Trophoblast cell (in vitro differentiated cells and primary cell): ENCODE measurements around the gene ZNF629.

Experiments used
- DNase-seq, 2 donors: peaks; one replicate each; pipeline ENCODE4 v3.0.0-alpha.2; 2016
- H2AFZ ChIP-seq: 2 replicates; pipeline ENCODE4 v1.6.1; 2013; ENCODE audit warnings: low read length, moderate library complexity, mild to moderate bottlenecking; ENCODE audit not compliant: insufficient read depth, poor library complexity
- H2AK5ac ChIP-seq: 2 replicates; pipeline ENCODE4 v1.6.1; 2013; ENCODE audit warnings: mild to moderate bottlenecking, low read length
- H2BK120ac ChIP-seq: 2 replicates; pipeline ENCODE4 v1.6.1; 2013; ENCODE audit warnings: low read length, mild to moderate bottlenecking, moderate library complexity; ENCODE audit not compliant: insufficient read depth, poor library complexity
- H2BK12ac ChIP-seq: 2 replicates; pipeline ENCODE4 v1.6.1; 2013; ENCODE audit warnings: mild to moderate bottlenecking, low read length, moderate library complexity
- H2BK5ac ChIP-seq: 2 replicates; pipeline ENCODE4 v1.6.1; 2013; ENCODE audit warnings: low read length, low read depth, moderate library complexity, mild to moderate bottlenecking; ENCODE audit not compliant: poor library complexity
- H3K14ac ChIP-seq: 2 replicates; pipeline ENCODE4 v1.6.1; 2013; ENCODE audit warnings: mild to moderate bottlenecking, low read length
- H3K18ac ChIP-seq: 2 replicates; pipeline ENCODE4 v1.6.1; 2013; ENCODE audit warnings: mild to moderate bottlenecking, low read length
- H3K23ac ChIP-seq: 2 replicates; pipeline ENCODE4 v1.6.1; 2013; ENCODE audit warnings: low read length
- H3K27ac ChIP-seq: 2 replicates; pipeline ENCODE4 v1.5.1; 2013; ENCODE audit warnings: low read depth, mild to moderate bottlenecking, inconsistent platforms, low read length, moderate library complexity
- H3K27me3 ChIP-seq: 2 replicates; pipeline ENCODE4 v1.6.1; 2013; ENCODE audit warnings: inconsistent platforms, mild to moderate bottlenecking, low read length, moderate library complexity; ENCODE audit not compliant: insufficient read depth
- H3K36me3 ChIP-seq, 2 experiments: 1 replicate in 1 of 2; 2 replicates in 1 of 2; pipeline ENCODE4 v1.6.1; 2013; ENCODE audit warnings: low read length in 2 of 2, mild to moderate bottlenecking in 2 of 2, moderate library complexity in 1 of 2; ENCODE audit not compliant: insufficient read depth in 2 of 2, control insufficient read depth in 1 of 2
- H3K4ac ChIP-seq: 2 replicates; pipeline ENCODE4 v1.6.1; 2013; ENCODE audit warnings: low read depth, mild to moderate bottlenecking, low read length, moderate library complexity
- H3K4me1 ChIP-seq, 2 experiments: 1 replicate in 1 of 2; 2 replicates in 1 of 2; pipeline ENCODE4 v1.6.1; 2013; ENCODE audit warnings: low read length in 2 of 2, mild to moderate bottlenecking in 2 of 2, moderate library complexity in 1 of 2; ENCODE audit not compliant: insufficient read depth in 2 of 2, control insufficient read depth in 1 of 2
- H3K4me2 ChIP-seq: 2 replicates; pipeline ENCODE4 v1.6.1; 2013; ENCODE audit warnings: inconsistent platforms, mild to moderate bottlenecking, low read length, moderate library complexity
- H3K4me3 ChIP-seq: 2 replicates; pipeline ENCODE4 v1.5.1; 2013; ENCODE audit warnings: mild to moderate bottlenecking, low read depth, low read length, inconsistent platforms
- H3K79me1 ChIP-seq: one replicate; pipeline ENCODE4 v1.6.1; 2013; ENCODE audit warnings: low read length
- H3K79me2 ChIP-seq: 2 replicates; pipeline ENCODE4 v1.6.1; 2013; ENCODE audit warnings: low read length, mild to moderate bottlenecking; ENCODE audit not compliant: control insufficient read depth, insufficient read depth, poor library complexity
- H3K9ac ChIP-seq: 2 replicates; pipeline ENCODE4 v1.6.1; 2013; ENCODE audit warnings: mild to moderate bottlenecking, low read length
- H3K9me3 ChIP-seq: 2 replicates; pipeline ENCODE4 v1.6.1; 2013; ENCODE audit warnings: low read depth, mild to moderate bottlenecking, control low read depth, inconsistent platforms, low read length; ENCODE audit not compliant: insufficient read depth
- H4K12ac ChIP-seq: 2 replicates; pipeline ENCODE4 v1.6.1; 2013; ENCODE audit warnings: low read depth, mild to moderate bottlenecking, low read length, moderate library complexity
- H4K8ac ChIP-seq: 2 replicates; pipeline ENCODE4 v1.6.1; 2013; ENCODE audit warnings: low read depth, mild to moderate bottlenecking, low read length, moderate library complexity
- H4K91ac ChIP-seq: one replicate; pipeline ENCODE4 v1.6.1; 2013; ENCODE audit warnings: low read depth, mild to moderate bottlenecking, low read length, moderate library complexity
- WGBS: extraction: QIAGEN DNeasy Blood & Tissue Kit; methylation state at CpG from one replicate; pipeline ENCODE4 v1.1.7; 2013; ENCODE audit warnings: missing lambda C conversion rate; ENCODE audit not compliant: insufficient read length, insufficient coverage; ENCODE audit errors: extremely low coverage; 5-methylcytosine and 5-hydroxymethylcytosine counted together

ZNF629 gene

DNA sequence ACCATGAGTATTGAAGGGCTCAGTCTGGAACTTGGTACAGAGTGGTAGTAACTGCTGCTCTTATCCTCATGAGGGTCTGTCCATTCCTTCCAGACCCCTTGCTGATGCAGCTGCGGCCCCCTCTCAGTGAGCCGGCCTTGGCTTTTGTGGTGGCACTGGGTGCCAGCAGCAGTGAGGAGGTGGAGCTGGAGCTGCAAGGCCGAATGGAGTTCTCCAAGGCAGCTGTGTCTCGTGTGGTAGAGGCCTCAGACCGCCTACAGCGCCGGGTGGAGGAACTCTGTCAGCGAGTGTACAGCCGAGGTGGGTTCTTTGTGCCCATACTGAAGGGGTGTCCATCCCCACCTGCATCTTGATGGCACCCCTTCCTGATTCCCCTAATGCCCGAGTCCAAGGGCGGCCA is 22.9 kb downstream of the ZNF629 start:
- H3K23ac ChIP-seq, result no peak overlapping the region
- H3K9ac ChIP-seq, result no peak overlapping the region
- H3K4me1 ChIP-seq, result peaks cover 13 to 16% of the 10 kb centered on the region in 2 experiments
- H2BK12ac ChIP-seq, result no peak overlapping the region
- H2BK5ac ChIP-seq, result no peak overlapping the region
- H4K91ac ChIP-seq, result no peak overlapping the region
- H3K18ac ChIP-seq, result no peak overlapping the region
- no peak overlapping the region for H2AFZ ChIP-seq
- H3K36me3 ChIP-seq, result peaks cover 60 to 67% of the 10 kb centered on the region in 2 experiments
- peaks cover 15% of the 10 kb centered on the region for H3K79me2 ChIP-seq
- no peak overlapping the region for H2BK120ac ChIP-seq
- H4K8ac ChIP-seq, result no peak overlapping the region
- no peak overlapping the region for H3K27ac ChIP-seq
- WGBS, result no CpG with 5 or more reads among the region's 11 CpGs
- peaks cover 10% of the 10 kb centered on the region for H3K79me1 ChIP-seq
- H3K9me3 ChIP-seq, result peaks cover 1% of the 10 kb centered on the region
- H3K4me3 ChIP-seq, result no peak overlapping the region
- no peaks in the 10 kb centered on the region for H3K27me3 ChIP-seq
- H4K12ac ChIP-seq, result no peak overlapping the region
- H3K4me2 ChIP-seq, result no peak overlapping the region
- H2AK5ac ChIP-seq, result no peak overlapping the region
- no peak overlapping the region for H3K14ac ChIP-seq
- no peak overlapping the region for H3K4ac ChIP-seq
- DNase-seq, result no peak

DNA sequence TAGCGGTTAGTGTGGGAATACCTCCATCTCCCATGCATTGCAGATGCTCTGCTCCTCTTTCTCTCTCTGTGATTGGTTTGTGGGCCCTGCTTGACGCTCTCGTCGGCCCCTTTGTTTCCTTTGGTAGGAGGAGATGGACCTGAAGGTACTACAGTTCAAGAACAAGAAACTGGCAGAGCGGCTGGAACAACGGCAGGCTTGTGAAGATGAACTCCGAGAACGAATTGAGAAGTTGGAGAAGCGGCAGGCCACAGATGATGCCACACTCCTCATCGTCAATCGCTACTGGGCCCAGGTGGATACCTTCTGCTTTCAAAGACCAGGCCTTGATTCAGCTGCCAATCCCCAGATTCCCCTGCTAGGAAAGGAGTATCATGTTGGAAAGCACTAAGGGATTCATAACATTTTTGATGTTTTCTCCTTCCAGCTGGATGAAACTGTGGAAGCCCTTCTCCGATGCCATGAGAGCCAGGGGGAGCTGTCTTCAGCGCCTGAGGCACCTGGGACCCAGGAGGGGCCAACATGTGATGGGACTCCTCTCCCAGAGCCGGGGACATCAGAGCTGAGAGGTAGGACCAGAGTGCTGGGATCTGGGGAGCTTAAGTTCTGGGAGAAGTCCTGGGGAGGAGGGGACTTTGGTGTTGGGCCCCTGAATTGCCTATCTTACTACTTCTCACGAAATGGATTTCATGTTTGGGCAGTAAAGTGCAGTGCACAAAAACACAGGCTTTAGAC is 23.8 kb downstream of the ZNF629 start:
- H3K18ac ChIP-seq, result no peak overlapping the region

GRCh38 chr16:30761928-30762902 is 24.8 kb downstream of the ZNF629 start, which contains the start of the genes CFAP119 and RNF40:
Gene CFAP119 (minus strand): TSS chr16:30762062. CDS start chr16:30761748, 314 bp downstream.
Gene RNF40 (plus strand): TSS chr16:30762322. CDS start chr16:30762546, 224 bp downstream.
- DNase-seq, result peak; percentile 96 to 98
- H2AFZ ChIP-seq, result peak within 1 kb of the TSS; percentile 91

More for the DNA sequence above, 23.8 kb downstream of the ZNF629 start:
- no peak overlapping the region for H4K91ac ChIP-seq
- H4K12ac ChIP-seq, result no peak overlapping the region
- H3K36me3 ChIP-seq, result peaks cover 58 to 66% of the 10 kb centered on the region in 2 experiments
- no peak overlapping the region for H2BK12ac ChIP-seq
- peak overlapping the region; percentile 63 for H3K4ac ChIP-seq
- no peak overlapping the region for H2BK120ac ChIP-seq
- H3K4me1 ChIP-seq, result peaks cover 13 to 16% of the 10 kb centered on the region in 2 experiments
- peaks cover 10% of the 10 kb centered on the region for H3K79me1 ChIP-seq
- H2AK5ac ChIP-seq, result peak overlapping the region; percentile 61
- peaks cover 15% of the 10 kb centered on the region for H3K79me2 ChIP-seq
- no peak overlapping the region for H2AFZ ChIP-seq
- H3K14ac ChIP-seq, result no peak overlapping the region
- DNase-seq, result no peak
- H3K4me3 ChIP-seq, result peak overlapping the region; percentile 92
- no peak overlapping the region for H4K8ac ChIP-seq
- peak overlapping the region; percentile 95 for H3K9ac ChIP-seq
- H3K9me3 ChIP-seq, result no peaks in the 10 kb centered on the region
- no peak overlapping the region for H2BK5ac ChIP-seq
- no peak overlapping the region for H3K23ac ChIP-seq
- no peaks in the 10 kb centered on the region for H3K27me3 ChIP-seq
- H3K27ac ChIP-seq, result no peak overlapping the region
- H3K4me2 ChIP-seq, result peak overlapping the region; percentile 87
- WGBS, result no CpG with 5 or more reads among the region's 15 CpGs

DNA sequence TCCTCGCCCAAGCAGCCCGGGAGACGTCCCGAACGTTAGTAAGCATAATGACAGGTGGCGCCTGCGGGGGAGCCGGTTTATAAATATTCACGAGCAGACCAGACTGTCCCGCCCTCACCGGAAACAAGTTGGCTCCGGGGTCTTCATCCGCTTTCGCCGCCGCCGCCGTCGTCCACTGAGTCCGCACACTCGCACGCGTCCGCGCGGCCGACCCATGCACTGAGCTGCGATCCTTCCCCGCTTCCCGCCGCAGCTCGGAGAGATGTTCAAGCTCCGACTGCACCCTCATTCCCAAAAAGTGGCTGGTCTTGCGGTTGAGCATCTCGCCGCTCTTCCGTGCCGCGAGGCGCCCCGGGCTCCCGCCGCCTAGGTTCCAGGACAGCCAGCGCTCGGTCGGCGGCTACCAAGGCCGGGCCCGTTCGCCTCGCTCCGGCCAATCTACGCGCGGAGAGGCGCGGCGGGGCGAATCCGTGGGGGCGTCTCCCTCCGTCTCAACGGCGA is 25.5 kb downstream of the ZNF629 start:
- DNase-seq, result peak; percentile 11 to 40
- H3K14ac ChIP-seq, result peak overlapping the region; percentile 24
- peak overlapping the region; percentile 95 for H3K4me2 ChIP-seq
- no CpG with 5 or more reads among the region's 64 CpGs for WGBS
- H3K79me1 ChIP-seq, result peaks cover 10% of the 10 kb centered on the region
- H3K18ac ChIP-seq, result peak overlapping the region; percentile 28
- H4K8ac ChIP-seq, result peak overlapping the region; percentile 41
- no peak overlapping the region for H2BK120ac ChIP-seq
- H3K4me3 ChIP-seq, result peak overlapping the region; percentile 82
- peak overlapping the region; percentile 62 for H3K9ac ChIP-seq
- peak overlapping the region; percentile 20 for H3K27ac ChIP-seq
- no peak overlapping the region for H4K12ac ChIP-seq
- H3K27me3 ChIP-seq, result no peaks in the 10 kb centered on the region
- no peak overlapping the region for H2BK5ac ChIP-seq
- H3K79me2 ChIP-seq, result peaks cover 15% of the 10 kb centered on the region
- no peak overlapping the region for H2BK12ac ChIP-seq
- H3K36me3 ChIP-seq, result peaks cover 58 to 67% of the 10 kb centered on the region in 2 experiments
- no peak overlapping the region for H3K4ac ChIP-seq
- H3K9me3 ChIP-seq, result no peaks in the 10 kb centered on the region
- H3K4me1 ChIP-seq, result peaks cover 13 to 16% of the 10 kb centered on the region in 2 experiments
- H3K23ac ChIP-seq, result no peak overlapping the region
- no peak overlapping the region for H2AK5ac ChIP-seq
- peak overlapping the region; percentile 52 for H4K91ac ChIP-seq
- peak overlapping the region; percentile 91 for H2AFZ ChIP-seq

More at GRCh38 chr16:30761928-30762902, 24.8 kb downstream of the ZNF629 start, which contains the start of the genes CFAP119 and RNF40:
- no peaks in the 10 kb centered on the region for H3K9me3 ChIP-seq
- H2AK5ac ChIP-seq, result peak within 1 kb of the TSS; percentile 61
- H3K36me3 ChIP-seq, result peaks cover 56 to 66% of the 10 kb centered on the region in 2 experiments
- peaks cover 15% of the 10 kb centered on the region for H3K79me2 ChIP-seq
- H3K4me3 ChIP-seq, result peak within 1 kb of the TSS; percentile 92
- H3K79me1 ChIP-seq, result peaks cover 10% of the 10 kb centered on the region
- no peaks in the 10 kb centered on the region for H3K27me3 ChIP-seq
- H2BK12ac ChIP-seq, result peak within 1 kb of the TSS; percentile 9
- H3K9ac ChIP-seq, result peak within 1 kb of the TSS; percentile 95
- peak within 1 kb of the TSS; percentile 67 for H2BK120ac ChIP-seq
- peak within 1 kb of the TSS; percentile 63 for H3K4ac ChIP-seq
- no peak within 1 kb of the TSS for H3K23ac ChIP-seq
- H4K8ac ChIP-seq, result peak within 1 kb of the TSS; percentile 96
- H4K91ac ChIP-seq, result peak within 1 kb of the TSS; percentile 93
- peak within 1 kb of the TSS; percentile 50 for H2BK5ac ChIP-seq
- H3K4me2 ChIP-seq, result peak within 1 kb of the TSS; percentile 95
- H3K18ac ChIP-seq, result peak within 1 kb of the TSS; percentile 96
- H4K12ac ChIP-seq, result peak within 1 kb of the TSS; percentile 86
- peak within 1 kb of the TSS; percentile 20 for H3K27ac ChIP-seq
- peak within 1 kb of the TSS; percentile 97 for H3K14ac ChIP-seq
- H3K4me1 ChIP-seq, result peaks cover 13 to 16% of the 10 kb centered on the region in 2 experiments
- WGBS, result no CpG with 5 or more reads among the region's 60 CpGs
